ENCODE measurements around the gene ORC1. TPM values are rescaled to one million over a fixed set of nuclear protein-coding genes. Genes with fewer than 3 reads are reported as not detected.
A peak's percentile ranks its signal among the peaks of the same experiment; 100 is the strongest.

ORC1 gene
- total and polyA plus RNA-seq, 2 of the 8 experiments (the other 6 are each of a cell fraction or from before 2014, with no cell fraction given): 36.9 to 49.0 TPM

DNA sequence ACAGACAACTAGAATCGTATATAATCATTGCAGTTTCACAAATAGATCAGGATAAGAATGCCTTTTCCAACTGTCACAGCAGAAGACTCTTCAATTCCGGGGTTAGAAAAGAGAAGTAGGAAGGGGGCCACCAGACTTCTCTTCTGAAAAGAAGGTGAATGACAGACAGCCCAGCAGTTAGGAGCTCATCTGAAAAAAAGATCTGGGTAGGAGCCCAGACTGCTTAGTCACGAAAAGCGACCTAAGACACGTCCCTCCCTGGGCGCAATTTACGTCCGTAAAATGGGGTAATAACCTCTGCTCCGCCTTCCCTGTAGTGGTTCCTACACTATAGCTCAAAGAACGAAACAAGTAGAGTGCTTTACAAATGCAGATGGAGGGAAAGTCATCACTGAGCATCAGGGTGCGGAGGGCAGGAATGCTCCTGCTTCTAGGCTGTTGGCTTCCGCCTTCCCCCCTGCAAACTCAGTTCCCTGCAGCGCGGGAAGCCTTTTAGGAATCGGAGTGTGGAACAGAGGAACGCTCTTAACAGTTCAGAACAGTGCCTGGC is 582 bp downstream of the ORC1 start (continued):
- TF ChIP-seq, protein P1, sequence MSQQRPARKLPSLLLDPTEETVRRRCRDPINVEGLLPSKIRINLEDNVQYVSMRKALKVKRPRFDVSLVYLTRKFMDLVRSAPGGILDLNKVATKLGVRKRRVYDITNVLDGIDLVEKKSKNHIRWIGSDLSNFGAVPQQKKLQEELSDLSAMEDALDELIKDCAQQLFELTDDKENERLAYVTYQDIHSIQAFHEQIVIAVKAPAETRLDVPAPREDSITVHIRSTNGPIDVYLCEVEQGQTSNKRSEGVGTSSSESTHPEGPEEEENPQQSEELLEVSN (IDR thresholded peaks at IDR 0.05): no peak
- TF ChIP-seq ZNF274 (IDR thresholded peaks at IDR 0.05; ENCODE audit: borderline replicate concordance, extremely low read depth, low read length): no peak
- no peak for TF ChIP-seq SP4 (IDR thresholded peaks at IDR 0.05; ENCODE audit: low read length)
- TF ChIP-seq, protein P2, sequence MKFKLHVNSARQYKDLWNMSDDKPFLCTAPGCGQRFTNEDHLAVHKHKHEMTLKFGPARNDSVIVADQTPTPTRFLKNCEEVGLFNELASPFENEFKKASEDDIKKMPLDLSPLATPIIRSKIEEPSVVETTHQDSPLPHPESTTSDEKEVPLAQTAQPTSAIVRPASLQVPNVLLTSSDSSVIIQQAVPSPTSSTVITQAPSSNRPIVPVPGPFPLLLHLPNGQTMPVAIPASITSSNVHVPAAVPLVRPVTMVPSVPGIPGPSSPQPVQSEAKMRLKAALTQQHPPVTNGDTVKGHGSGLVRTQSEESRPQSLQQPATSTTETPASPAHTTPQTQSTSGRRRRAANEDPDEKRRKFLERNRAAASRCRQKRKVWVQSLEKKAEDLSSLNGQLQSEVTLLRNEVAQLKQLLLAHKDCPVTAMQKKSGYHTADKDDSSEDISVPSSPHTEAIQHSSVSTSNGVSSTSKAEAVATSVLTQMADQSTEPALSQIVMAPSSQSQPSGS (IDR thresholded peaks at IDR 0.05; ENCODE audit: low read length): no peak
- no peak for TF ChIP-seq RNF2 (IDR thresholded peaks at IDR 0.05; ENCODE audit: borderline replicate concordance, low read depth, low read length, missing control alignments, poor library complexity, severe bottlenecking)
- TF ChIP-seq RAD21 (IDR thresholded peaks at IDR 0.05 in 1 of 2, conservative IDR thresholded peaks at IDR 0.05 in 1 of 2; ENCODE audit: low read depth in 2 of 2, low read length in 2 of 2): no peak
- no peak for TF ChIP-seq CHD1 (IDR thresholded peaks at IDR 0.05; ENCODE audit: low read depth, low read length)
- TF ChIP-seq JUN (IDR thresholded peaks at IDR 0.05; ENCODE audit: low read depth, low read length): no peak
- no peak for TF ChIP-seq CEBPB (IDR thresholded peaks at IDR 0.05; ENCODE audit: low read depth, low read length)
- peak; percentile 39; the same call in 1 of the 2 replicates for TF ChIP-seq KDM1A (IDR thresholded peaks at IDR 0.05; ENCODE audit: borderline replicate concordance, low read length)
- no peak for TF ChIP-seq HDAC6 (IDR thresholded peaks at IDR 0.05; ENCODE audit: low read depth, low read length)
- no peak for TF ChIP-seq CBX5 (IDR thresholded peaks at IDR 0.05; ENCODE audit: low read depth, low read length)
- no peak for TF ChIP-seq PHF8 (conservative IDR thresholded peaks at IDR 0.05; ENCODE audit: low read depth, low read length)
- TF ChIP-seq EP300 (IDR thresholded peaks at IDR 0.05; ENCODE audit: borderline replicate concordance in 1 of 2, low read depth in 2 of 2, low read length in 2 of 2): no peak
- TF ChIP-seq MAX (IDR thresholded peaks at IDR 0.05): 0 out of 2 replicates have a peak, but pooled peaks have one; percentile 2
- TF ChIP-seq NRF1 (IDR thresholded peaks at IDR 0.05; ENCODE audit: low read depth, low read length): no peak
- TF ChIP-seq TEAD4 (IDR thresholded peaks at IDR 0.05; ENCODE audit: low read depth, low read length): peak; percentile 74; the same call in 1 of the 2 replicates
- no peak for TF ChIP-seq SP2 (IDR thresholded peaks at IDR 0.05; ENCODE audit: low read length)
- TF ChIP-seq SRF (IDR thresholded peaks at IDR 0.05; ENCODE audit: low read depth, low read length): no peak
- TF ChIP-seq JUND (IDR thresholded peaks at IDR 0.05; ENCODE audit: low read length): 0 out of 2 replicates have a peak, but pooled peaks have one; percentile 0
- peak; percentile 89 for TF ChIP-seq BACH1 (IDR thresholded peaks at IDR 0.05; ENCODE audit: low read length)
